Kidney capillary endothelial cell (primary cell): ENCODE data around the gene TM9SF3.

Experiments used
- DNase-seq: peaks from one replicate; pipeline ENCODE4 v3.0.0-alpha.2; 2018; ENCODE audit warnings: low spot score

TM9SF3 gene

DNA sequence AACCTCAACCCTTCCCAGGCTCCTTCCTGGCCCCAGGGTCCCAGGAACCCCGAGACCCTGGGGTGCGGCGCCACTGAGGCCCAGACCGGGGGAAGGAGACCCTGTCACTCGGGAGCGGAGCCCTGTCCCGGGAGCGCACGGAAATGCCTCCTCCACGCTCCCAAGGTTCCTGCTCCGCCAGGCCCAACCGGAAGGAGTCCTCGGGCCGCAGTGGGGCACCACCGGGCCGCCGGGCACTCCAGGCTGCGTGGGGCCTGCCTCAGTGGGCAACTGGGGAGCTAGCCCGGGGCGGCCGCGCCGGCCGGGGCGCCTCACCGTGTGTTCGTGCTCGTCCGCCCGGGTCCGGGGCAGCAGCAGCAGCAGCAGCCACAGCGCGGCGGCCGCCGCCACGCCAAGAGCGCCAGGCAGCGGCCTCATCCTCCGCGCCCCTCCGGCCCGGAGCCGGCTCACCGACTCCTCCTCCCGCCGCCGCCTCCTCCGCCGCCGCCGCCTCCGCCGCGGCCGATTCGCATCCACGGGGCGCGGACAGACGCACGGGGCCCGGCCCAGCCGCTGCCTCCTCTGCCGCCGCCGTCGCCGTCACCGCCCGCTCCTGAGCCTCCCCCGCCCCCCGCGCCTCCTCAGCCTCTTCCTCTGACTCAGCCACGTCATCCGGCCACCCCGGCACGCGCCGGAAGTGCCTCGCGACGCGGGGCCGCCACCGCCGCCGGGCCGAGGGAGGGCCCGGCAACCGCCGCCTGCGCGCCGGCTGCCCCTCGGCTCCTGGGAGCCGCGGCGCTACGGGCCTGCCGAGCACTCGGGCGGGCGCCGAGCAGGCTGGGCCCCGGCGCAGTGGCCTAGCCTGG lies at the start of gene TM9SF3:
Gene TM9SF3 (minus strand): TSS at position 594 of the 845 bp plus-strand sequence. CDS start 177 bp downstream, at position 417.
- DNase-seq: peak; percentile 81

- DNase-seq: no peak
These were observed 49.7 kb upstream of the TM9SF3 start for GRCh38 chr10:96636551-96636950.

DNA sequence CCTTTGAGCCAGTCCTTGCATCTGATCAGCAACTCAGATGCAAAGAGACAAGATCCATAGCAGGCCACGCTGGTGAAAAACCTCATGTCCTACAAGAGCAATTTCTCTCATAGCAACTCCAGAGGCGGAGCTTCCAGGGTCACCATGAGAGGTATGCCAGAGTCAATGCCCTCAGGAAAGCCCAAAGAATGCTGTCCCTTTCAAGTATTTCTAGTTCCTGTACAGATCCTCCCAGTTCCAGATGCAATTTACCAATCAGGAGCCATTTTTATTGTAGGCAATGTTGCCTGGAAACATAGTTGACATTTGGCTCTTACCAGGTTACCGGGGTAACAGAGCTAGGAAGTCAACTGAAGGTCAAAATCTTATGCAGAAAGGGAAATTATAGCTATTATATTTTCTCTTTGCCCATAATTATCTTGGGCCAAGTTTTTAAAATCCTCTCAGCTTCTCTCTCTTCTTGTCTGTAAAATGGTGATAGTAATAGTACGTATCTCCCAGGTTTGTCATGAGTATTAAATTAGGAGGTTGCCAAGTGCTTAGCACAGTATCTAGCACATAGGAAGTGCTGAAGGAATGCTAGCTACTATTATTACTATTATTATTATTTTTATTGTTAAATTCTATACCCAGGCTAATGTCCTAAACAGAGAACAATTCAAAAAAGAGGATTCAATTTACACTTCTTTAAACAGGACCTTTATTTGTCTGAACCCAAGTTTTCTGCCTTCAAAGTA lies 46.3 kb upstream of the TM9SF3 start:
- no peak for DNase-seq

- no peak for DNase-seq
These were observed 40.5 kb upstream of the TM9SF3 start for GRCh38 chr10:96627292-96627691.

- DNase-seq: no peak
These were observed 40.0 kb upstream of the TM9SF3 start for GRCh38 chr10:96626795-96627194.

DNA sequence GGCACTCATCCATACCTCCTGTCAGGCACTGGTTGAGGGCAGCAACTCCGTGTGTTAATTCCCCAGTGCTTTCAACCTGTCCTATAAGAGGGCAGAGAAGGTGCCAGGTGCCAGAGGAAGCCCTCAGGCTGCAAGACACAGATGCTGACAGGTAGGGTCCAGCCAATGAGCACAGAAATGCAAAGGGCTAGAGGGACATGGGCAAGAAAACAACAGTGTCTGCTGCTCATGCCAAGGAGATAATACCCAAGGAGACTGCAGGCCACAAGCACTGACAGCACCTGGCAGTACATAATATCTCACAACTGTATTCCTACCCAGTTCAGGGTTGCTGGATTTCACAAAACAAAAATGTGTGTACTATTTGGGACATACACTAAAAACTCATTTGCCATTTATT lies 38.4 kb upstream of the TM9SF3 start:
- no peak for DNase-seq

DNA sequence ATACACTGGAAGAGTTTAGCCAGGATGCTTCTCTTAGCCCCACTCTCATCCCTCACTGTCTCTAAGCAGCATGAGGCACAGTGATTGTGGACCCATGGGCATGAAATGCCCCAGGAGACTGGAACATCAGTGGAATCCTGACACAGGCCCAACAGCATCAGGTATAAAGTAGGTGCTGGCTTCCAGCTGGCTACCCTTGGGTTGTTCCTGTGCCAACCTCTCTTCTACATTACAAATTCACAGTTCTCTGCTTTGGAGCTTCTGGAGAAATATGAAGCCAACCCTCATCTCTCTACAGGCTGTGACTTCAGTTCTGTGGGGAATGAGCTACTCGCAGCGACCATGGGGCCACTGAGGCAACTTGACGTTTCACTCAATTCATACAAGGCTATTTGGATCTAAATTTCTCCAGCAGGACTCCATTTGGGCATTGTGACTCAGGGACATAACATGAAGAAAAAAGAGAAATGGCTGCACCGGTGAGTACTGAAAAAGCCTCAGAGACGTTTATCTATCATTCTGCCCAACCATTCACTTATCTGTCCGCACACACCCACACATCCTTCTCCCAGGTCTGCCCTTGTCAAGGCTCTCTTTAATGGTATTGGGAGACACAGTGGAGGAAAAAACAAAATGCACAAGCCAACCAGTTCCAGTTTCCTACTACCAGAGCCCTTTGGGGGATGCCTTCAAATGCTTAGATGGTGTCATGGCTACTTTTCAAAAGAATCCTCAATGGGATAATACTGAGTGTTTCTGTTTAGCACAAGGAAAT lies 35.4 kb upstream of the TM9SF3 start:
- no peak for DNase-seq

DNA sequence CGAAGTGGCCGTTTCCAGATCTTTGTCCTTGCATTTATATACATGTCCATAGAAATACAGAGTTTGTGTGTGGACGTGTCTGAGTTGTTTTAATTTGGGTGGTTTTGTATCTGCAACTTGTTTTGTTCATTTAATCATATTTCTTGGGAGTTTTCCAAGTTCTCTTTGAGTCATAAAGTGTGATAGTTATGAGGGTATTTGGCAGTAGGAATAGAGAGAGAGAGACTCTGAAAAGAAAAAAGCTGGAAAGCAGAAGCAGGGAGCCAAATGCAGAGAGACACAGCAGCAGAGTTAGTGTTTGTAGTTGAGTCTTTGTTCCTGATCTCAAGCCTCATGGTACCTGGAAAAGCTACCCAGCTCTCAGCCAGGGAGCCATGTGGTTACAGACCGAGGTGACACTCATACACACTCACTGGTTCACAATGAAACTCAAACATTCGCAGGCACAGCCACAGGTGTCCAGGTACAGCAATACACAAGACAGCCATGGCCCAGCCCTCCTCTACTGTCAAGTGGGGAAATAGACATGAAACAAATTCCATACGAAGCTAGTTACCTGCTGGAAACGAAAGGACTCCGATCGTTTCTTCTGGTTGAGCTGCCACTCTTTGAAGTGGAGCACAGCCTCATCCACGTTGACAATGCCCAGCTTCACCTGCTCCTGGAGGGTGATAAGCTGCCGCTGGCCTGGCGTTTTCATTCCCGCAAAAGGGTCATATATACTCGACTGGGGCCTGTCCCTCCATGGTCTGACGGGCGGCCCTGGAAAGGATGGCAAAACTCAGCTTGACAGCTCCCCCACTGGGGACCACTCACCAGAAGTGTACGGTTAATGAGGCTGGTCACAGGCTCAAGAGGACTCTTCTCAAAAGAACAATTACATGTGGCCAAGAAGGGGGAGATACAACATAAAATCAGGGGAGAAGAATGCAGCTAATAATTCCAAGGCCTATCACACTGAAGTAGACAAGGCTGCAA lies 33.3 kb upstream of the TM9SF3 start:
- DNase-seq: no peak

- no peak for DNase-seq
These were observed 32.3 kb upstream of the TM9SF3 start for GRCh38 chr10:96619120-96619519.

- no peak for DNase-seq
These were observed 31.8 kb upstream of the TM9SF3 start for GRCh38 chr10:96618653-96619052.

DNA sequence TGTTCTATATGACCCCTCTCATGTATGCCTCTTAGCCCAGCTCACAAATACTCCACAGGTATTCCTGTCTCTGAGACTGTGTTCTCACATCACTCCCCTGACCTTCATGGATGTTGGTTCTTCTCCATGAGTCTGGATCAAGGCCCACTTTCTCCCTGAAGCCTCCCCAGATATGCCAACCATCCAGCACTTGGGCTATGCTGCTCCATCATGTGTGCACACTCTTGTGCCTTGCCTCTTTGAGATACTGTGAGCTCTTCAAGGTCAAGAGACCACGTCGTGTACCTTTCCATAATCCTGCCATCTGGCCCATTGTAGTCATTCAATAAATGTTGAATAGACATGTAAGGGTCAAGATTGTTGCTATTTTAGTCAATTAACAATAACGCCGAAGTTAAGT lies 30.1 kb upstream of the TM9SF3 start:
- DNase-seq: no peak

DNA sequence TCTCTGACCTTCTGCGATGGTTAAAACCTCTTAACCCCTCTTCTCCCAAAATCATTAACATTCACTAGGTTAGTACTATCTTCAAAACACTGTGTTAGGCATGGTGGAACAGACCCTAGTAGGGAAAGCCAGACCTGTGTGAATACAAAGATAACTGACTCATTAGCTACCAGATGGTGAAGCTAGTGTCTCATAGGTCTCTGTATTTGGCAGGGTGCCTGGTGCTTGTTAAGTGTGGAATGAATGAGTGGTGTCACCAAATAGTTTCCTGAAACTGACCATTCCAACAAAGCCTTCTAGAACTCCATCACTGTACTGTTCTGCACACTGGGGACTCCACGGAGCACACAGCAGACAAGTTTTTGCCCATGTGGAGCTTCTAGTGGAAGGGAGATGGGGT lies 27.7 kb upstream of the TM9SF3 start:
- DNase-seq: peak; percentile 80

- no peak for DNase-seq
These were observed 26.8 kb upstream of the TM9SF3 start for GRCh38 chr10:96613576-96613975.

GRCh38 chr10:96612055-96612830 lies 25.4 kb upstream of the TM9SF3 start:
- DNase-seq: no peak

DNA sequence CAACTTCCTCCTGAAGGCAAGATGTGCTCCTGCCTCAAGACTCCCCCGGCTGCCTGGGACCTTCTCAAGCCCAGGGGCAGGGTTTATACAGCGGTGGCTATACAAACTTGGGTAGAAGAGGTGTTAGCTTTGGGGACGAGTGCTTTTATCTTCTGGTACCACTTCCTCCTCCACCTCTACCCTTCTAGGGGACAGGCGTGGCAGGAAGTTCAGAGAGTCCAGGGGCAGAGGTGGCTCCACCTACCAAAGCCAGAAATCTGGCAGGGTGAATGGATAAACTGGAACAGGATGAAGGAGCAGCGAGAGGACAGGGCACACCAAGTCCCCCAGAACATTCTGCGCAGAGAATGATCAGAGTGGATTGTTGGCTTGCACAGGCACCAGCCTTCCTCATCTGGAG lies 24.0 kb upstream of the TM9SF3 start:
- DNase-seq: no peak

GRCh38 chr10:96609510-96609909 lies 22.7 kb upstream of the TM9SF3 start:
- DNase-seq: no peak

DNA sequence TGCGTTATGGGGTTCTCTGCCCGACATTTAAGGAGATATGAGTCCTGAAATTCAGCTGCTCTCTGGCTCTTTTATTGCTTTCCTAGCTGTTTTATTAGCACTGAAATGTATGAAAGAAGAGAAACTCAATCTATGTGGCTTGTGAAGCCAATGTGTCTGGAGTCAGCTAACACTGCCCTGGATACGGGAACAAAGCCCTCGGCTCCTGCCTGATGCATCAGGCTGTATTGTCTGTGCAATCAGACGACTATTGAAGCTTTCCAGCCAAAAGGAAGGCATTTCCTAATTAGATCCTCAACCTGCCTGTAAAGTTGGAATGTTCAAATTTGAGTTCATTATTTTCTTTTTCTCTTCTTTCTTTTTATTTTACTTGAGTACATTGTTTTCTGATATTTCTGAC lies 22.0 kb upstream of the TM9SF3 start:
- no peak for DNase-seq

DNA sequence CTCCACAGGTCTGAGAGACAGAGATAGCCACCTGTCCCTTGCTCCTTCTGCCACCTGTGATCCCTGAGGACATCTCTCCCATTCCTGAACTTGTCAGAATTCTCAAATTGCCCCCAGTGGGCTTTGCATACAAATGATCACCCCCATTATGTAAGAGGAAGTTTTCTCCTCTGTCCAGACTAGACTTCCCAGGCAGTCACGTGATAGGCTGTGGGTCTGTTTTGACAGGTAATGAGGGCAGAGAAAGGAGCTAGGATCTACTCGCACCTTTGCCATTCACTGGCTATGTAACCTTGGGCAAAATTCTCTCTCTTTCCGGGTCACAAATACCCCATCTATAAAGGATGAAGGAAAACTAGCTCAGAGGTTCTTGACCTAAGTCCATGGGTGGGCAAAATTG lies 21.4 kb upstream of the TM9SF3 start:
- DNase-seq: no peak

GRCh38 chr10:96606946-96607345 lies 20.1 kb upstream of the TM9SF3 start:
- no peak for DNase-seq

- DNase-seq: no peak
These were observed 19.4 kb upstream of the TM9SF3 start for GRCh38 chr10:96606216-96606615.

- DNase-seq: no peak
These were observed 13.5 kb upstream of the TM9SF3 start for GRCh38 chr10:96600337-96600736.
